Activated CD4-positive, alpha-beta memory T cell treated with anti-CD3 and anti-CD28 coated beads for 36 hours (primary cell): ENCODE results near the gene PMEL. TPM values are rescaled to one million over a fixed set of nuclear protein-coding genes. Genes with fewer than 3 reads are reported as not detected.
"Not testable (repeated sequence)": the region's sequence is repeated elsewhere in the genome, so short reads cannot be mapped to it uniquely, and the experiment has no call there.

Experiments
- CTCF ChIA-PET: fragments of 350-600 bp; sonication (Branson Sonifier 250); formaldehyde crosslinking; loops from one replicate; lab custom pipeline; 2021; ENCODE audit warnings: antibody characterized with exemption, inconsistent platforms; lab: Charles Lee
- POLR2A ChIA-PET: fragments of 350-600 bp; sonication (Branson Sonifier 250); formaldehyde crosslinking; loops from one replicate; lab custom pipeline; 2021; ENCODE audit warnings: antibody characterized with exemption; lab: Charles Lee
- DNase-seq: peaks from one replicate; pipeline ENCODE4 v3.0.0-alpha.2; 2020
- H3K27ac Mint-ChIP-seq: one replicate; pipeline ENCODE4 v1.8.0; 2021; ENCODE audit warnings: mixed read lengths
- H3K27me3 Mint-ChIP-seq: one replicate; pipeline ENCODE4 v1.8.0; 2021; ENCODE audit warnings: mixed read lengths
- H3K36me3 Mint-ChIP-seq: one replicate; pipeline ENCODE4 v1.8.0; 2021; ENCODE audit warnings: mixed read lengths
- H3K4me1 Mint-ChIP-seq: one replicate; pipeline ENCODE4 v1.8.0; 2021; ENCODE audit warnings: low read depth, mixed read lengths
- H3K4me3 Mint-ChIP-seq: one replicate; pipeline ENCODE4 v1.8.0; 2021; ENCODE audit warnings: mild to moderate bottlenecking, mixed read lengths
- H3K9me3 Mint-ChIP-seq: one replicate; pipeline ENCODE4 v1.8.0; 2021; ENCODE audit warnings: mixed read lengths
- intact Hi-C: fragments of 100-400 bp; cut with micrococcal nuclease; formaldehyde crosslinking; loops from one replicate; pipeline ENCODE4 v1.15.1; 2023
- total RNA-seq, 2 experiments: library from RNA; stranded (reverse); gene quantifications; one replicate each; pipeline ENCODE4 v1.2.3, GENCODE V29; 2021

The PMEL gene
- total RNA-seq, 2 experiments from 2014 or later: 0.94 to 1.5 TPM

GRCh38 chr12:55999522-55999921, 33.7 kb upstream of the PMEL start:
- H3K27me3 Mint-ChIP-seq, H3K27ac Mint-ChIP-seq, H3K4me3 Mint-ChIP-seq, H3K36me3 Mint-ChIP-seq, H3K9me3 Mint-ChIP-seq: not testable (repeated sequence)
- CTCF ChIA-PET: interaction anchor here (0.6 to 6.0 kb wide), 5 partner anchors 17 to 132 kb away, joined by 3 to 102 read pairs (median 3); no protein-coding TSS in a partner anchor
- peak; percentile 25 for DNase-seq
- intact Hi-C loops: loop anchor here (5.0 kb wide), 1 partner anchor 103 kb away; the partner anchor contains the start of gene PA2G4
- peaks cover 19% of the 10 kb centered on the region for H3K4me1 Mint-ChIP-seq
- POLR2A ChIA-PET: interaction anchor here (1.2 kb wide), 1 partner anchor 9 kb away, joined by 5 read pairs; no protein-coding TSS in a partner anchor

DNA sequence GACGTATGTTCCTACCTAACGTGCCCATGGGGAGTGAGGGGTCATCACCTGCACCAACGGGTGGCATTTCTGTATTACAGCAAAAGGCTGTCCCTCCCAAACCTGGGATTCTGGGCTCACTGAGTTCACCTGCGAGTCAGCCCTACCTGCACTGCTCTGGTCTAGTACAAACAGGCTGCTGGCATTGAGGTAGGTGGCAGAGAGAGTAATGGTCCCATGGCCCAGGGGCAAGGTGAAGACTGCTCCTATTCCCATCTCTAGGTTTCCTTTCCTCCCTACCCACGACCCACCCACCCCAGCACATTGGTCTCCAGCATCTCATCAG, 31.7 kb upstream of the PMEL start:
- no peak for DNase-seq
- POLR2A ChIA-PET: interaction anchor here (1.0 to 1.3 kb wide), 3 partner anchors 10 to 49 kb away, joined by 3 to 4 read pairs (median 3); no protein-coding TSS in a partner anchor
- Mint-ChIP-seq H3K9me3 (no peaks in the 10 kb centered on the region), H3K4me1 (peaks cover 19% of the 10 kb centered on the region), H3K36me3 (peaks cover 3% of the 10 kb centered on the region), H3K27me3 (peaks cover 5% of the 10 kb centered on the region), H3K27ac (no peak overlapping the region), H3K4me3 (peak overlapping the region; percentile 60)
- intact Hi-C loops: loop anchor here (5.0 kb wide), 1 partner anchor 105 kb away; the partner anchor contains the start of gene PA2G4
- CTCF ChIA-PET: interaction anchor here (0.6 to 6.0 kb wide), 11 partner anchors 10 to 107 kb away, joined by 3 to 102 read pairs (median 22); partner anchors contain the start of genes IKZF4, PA2G4 and RAB5B

GRCh38 chr12:55996715-55997534, 31.1 kb upstream of the PMEL start, which contains the start of gene SUOX:
Gene SUOX (plus strand): TSS chr12:55997276. CDS start chr12:56002222, 4,946 bp downstream.
- Mint-ChIP-seq H3K27ac (no peak within 1 kb of the TSS), H3K36me3 (peaks cover 9% of the 10 kb centered on the region), H3K4me1 (peaks cover 19% of the 10 kb centered on the region), H3K4me3 (peak within 1 kb of the TSS; percentile 60), H3K27me3 (peaks cover 5% of the 10 kb centered on the region), H3K9me3 (no peaks in the 10 kb centered on the region)
- POLR2A ChIA-PET: interaction anchor here (1.0 to 1.3 kb wide), 3 partner anchors 10 to 49 kb away, joined by 3 to 4 read pairs (median 3); no protein-coding TSS in a partner anchor
- intact Hi-C loops: loop anchor here (1.0 to 5.0 kb wide), 3 partner anchors 32 to 105 kb away; partner anchors contain the start of genes PA2G4 and RPS26
- CTCF ChIA-PET: interaction anchor here (0.6 to 6.0 kb wide), 26 partner anchors 10 to 467 kb away, joined by 3 to 102 read pairs (median 6); partner anchors contain the start of genes IKZF4, PA2G4, RAB5B and ZC3H10
- DNase-seq: peak; percentile 61

- POLR2A ChIA-PET: interaction anchor here (0.9 to 1.3 kb wide), 2 partner anchors 11 to 26 kb away, joined by 3 to 4 read pairs; no protein-coding TSS in a partner anchor
- peaks cover 14% of the 10 kb centered on the region for H3K36me3 Mint-ChIP-seq
Observed at GRCh38 chr12:55996201-55996714, 30.4 kb upstream of the PMEL start.

GRCh38 chr12:55995366-55995765, 29.5 kb upstream of the PMEL start:
- ChIA-PET POLR2A (interaction anchor here (0.9 to 1.3 kb wide), 2 partner anchors 12 to 27 kb away, joined by 3 to 4 read pairs; no protein-coding TSS in a partner anchor), CTCF (interaction anchor here (0.6 to 6.0 kb wide), 35 partner anchors 8 to 257 kb away, joined by 3 to 102 read pairs (median 5); partner anchors contain the start of genes IKZF4, PA2G4, RAB5B and SMARCC2)
- intact Hi-C loops: loop anchor here (5.0 kb wide), 1 partner anchor 107 kb away; the partner anchor contains the start of gene PA2G4
- Mint-ChIP-seq H3K9me3 (no peaks in the 10 kb centered on the region), H3K36me3 (peaks cover 22% of the 10 kb centered on the region), H3K4me3 (no peak overlapping the region), H3K27me3 (peaks cover 5% of the 10 kb centered on the region), H3K27ac (no peak overlapping the region), H3K4me1 (peaks cover 19% of the 10 kb centered on the region)
- DNase-seq: no peak

More at GRCh38 chr12:55996201-55996714, 30.4 kb upstream of the PMEL start:
- intact Hi-C loops: loop anchor here (1.0 to 5.0 kb wide), 3 partner anchors 33 to 106 kb away; partner anchors contain the start of genes PA2G4 and RPS26
- Mint-ChIP-seq H3K27ac (no peak overlapping the region), H3K9me3 (no peaks in the 10 kb centered on the region), H3K4me3 (no peak overlapping the region), H3K4me1 (peaks cover 19% of the 10 kb centered on the region), H3K27me3 (peaks cover 5% of the 10 kb centered on the region)
- peak; percentile 72 for DNase-seq
- CTCF ChIA-PET: interaction anchor here (0.6 to 6.0 kb wide), 40 partner anchors 9 to 468 kb away, joined by 3 to 102 read pairs (median 5); partner anchors contain the start of genes IKZF4, PA2G4, RAB5B and SMARCC2

DNA sequence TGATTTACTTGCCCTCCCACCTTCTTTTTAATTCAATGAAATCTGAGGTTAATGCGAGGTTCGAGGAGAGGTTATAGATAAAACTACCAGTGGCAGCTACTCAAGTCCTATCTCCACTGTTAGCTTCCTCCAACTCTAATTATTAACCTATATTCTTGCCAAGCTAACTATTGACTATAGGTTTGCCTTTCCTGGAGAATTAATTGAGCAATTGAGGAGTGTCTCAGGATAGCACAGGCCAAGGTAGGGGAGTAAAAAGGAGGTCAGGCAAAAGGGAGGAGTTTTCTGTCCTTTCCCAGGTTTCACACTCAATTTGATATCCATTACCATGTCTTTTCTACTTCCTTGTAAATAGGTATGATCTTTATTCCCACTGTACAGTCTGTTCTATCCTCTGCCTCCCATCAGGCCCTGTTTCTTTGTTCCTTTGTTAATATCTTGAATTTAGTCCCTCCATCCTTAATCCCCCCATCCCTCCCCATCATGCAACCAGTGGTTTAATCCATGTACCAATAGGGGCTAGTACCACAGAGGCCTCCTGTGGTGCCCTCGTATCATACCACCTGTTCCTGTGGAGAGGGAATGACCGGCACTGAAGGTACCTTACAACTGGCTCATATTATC, 27.5 kb upstream of the PMEL start:
- Mint-ChIP-seq H3K4me3 (no peak overlapping the region), H3K36me3 (peaks cover 32% of the 10 kb centered on the region), H3K27me3 (peaks cover 5% of the 10 kb centered on the region), H3K9me3 (no peaks in the 10 kb centered on the region), H3K27ac (no peak overlapping the region), H3K4me1 (peaks cover 13% of the 10 kb centered on the region)
- ChIA-PET CTCF (interaction anchor here (1.4 to 6.0 kb wide), 4 partner anchors 10 to 255 kb away, joined by 4 to 102 read pairs (median 28); partner anchors contain the start of gene RAB5B), POLR2A (no interaction called here)
- intact Hi-C loops: no loop called here
- DNase-seq: no peak

DNA sequence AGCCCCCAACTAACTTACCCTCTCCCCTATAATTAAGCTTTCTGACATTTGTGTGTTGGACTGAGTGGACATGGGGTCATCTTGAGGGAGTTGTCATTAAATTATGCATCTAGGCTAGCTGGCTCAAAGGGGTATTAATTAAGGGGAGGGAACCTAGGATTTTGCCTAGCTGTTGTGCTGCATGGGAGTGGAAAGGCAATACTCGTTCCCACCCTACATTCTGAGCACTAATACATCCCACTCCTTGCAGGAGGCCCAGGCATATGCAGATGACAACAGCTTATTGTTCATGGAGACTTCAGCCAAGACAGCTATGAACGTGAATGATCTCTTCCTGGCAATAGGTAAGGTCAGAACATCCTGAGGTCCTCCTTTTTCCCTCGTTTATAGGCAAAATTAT, 25.3 kb upstream of the PMEL start:
- DNase-seq: no peak
- H3K36me3 Mint-ChIP-seq: peaks cover 36% of the 10 kb centered on the region
- no peak overlapping the region for H3K4me3 Mint-ChIP-seq
- ChIA-PET CTCF (interaction anchor here (2.3 kb wide), 1 partner anchor 39 kb away, joined by 13 read pairs; no protein-coding TSS in a partner anchor), POLR2A (interaction anchor here (0.6 kb wide), 1 partner anchor 23 kb away, joined by 3 read pairs; no protein-coding TSS in a partner anchor)
- no peaks in the 10 kb centered on the region for H3K27me3 Mint-ChIP-seq
- intact Hi-C loops: no loop called here
- H3K9me3 Mint-ChIP-seq: no peaks in the 10 kb centered on the region
- peaks cover 2% of the 10 kb centered on the region for H3K4me1 Mint-ChIP-seq
- H3K27ac Mint-ChIP-seq: no peak overlapping the region

DNA sequence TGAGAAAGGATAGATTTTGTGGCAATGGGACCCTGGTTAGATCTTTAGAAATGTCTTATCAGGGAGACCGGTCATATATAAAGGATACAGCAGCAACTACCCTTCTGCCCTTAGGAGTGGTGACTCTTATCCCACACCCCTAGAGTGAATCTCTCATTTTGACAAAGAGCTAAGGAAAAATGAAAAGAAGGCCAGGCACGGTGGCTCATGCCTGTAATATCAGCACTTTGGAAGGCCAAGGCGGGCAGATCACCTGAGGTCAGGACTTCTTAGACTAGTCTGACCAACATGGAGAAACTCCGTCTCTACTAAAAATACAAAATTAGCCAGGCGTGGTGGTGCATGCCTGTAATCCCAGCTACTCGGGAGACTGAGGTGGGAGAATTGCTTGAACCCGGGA, 20.1 kb upstream of the PMEL start:
- POLR2A ChIA-PET, H3K9me3 Mint-ChIP-seq, DNase-seq, H3K27ac Mint-ChIP-seq, H3K4me1 Mint-ChIP-seq, intact Hi-C loops, H3K4me3 Mint-ChIP-seq, H3K27me3 Mint-ChIP-seq: not testable (repeated sequence)
- peaks cover 21% of the 10 kb centered on the region for H3K36me3 Mint-ChIP-seq
- CTCF ChIA-PET: interaction anchor here (0.9 kb wide), 1 partner anchor 44 kb away, joined by 3 read pairs; no protein-coding TSS in a partner anchor

- ChIA-PET POLR2A (no interaction called here), CTCF (interaction anchor here (0.5 to 4.6 kb wide), 5 partner anchors 8 to 62 kb away, joined by 3 to 36 read pairs (median 3); no protein-coding TSS in a partner anchor)
- no peak overlapping the region for H3K27ac Mint-ChIP-seq
- H3K36me3 Mint-ChIP-seq: peaks cover 15% of the 10 kb centered on the region
- intact Hi-C loops: no loop called here
- no peaks in the 10 kb centered on the region for H3K27me3 Mint-ChIP-seq
- peaks cover 3% of the 10 kb centered on the region for H3K4me1 Mint-ChIP-seq
- no peak for DNase-seq
- H3K4me3 Mint-ChIP-seq: no peak overlapping the region
- H3K9me3 Mint-ChIP-seq: no peaks in the 10 kb centered on the region
Observed at GRCh38 chr12:55985341-55985740, 19.5 kb upstream of the PMEL start.

- Mint-ChIP-seq H3K27ac (no peak overlapping the region), H3K36me3 (peaks cover 12% of the 10 kb centered on the region), H3K27me3 (no peaks in the 10 kb centered on the region), H3K4me1 (peaks cover 3% of the 10 kb centered on the region), H3K9me3 (no peaks in the 10 kb centered on the region), H3K4me3 (no peak overlapping the region)
- ChIA-PET CTCF (interaction anchor here (0.5 to 4.6 kb wide), 5 partner anchors 8 to 62 kb away, joined by 3 to 36 read pairs (median 3); no protein-coding TSS in a partner anchor), POLR2A (no interaction called here)
- no peak for DNase-seq
- intact Hi-C loops: no loop called here
Observed at GRCh38 chr12:55984861-55985260, 19.0 kb upstream of the PMEL start.
